ENCODE results near the gene CLEC7A.

The CLEC7A gene

GRCh38 chr12:10140001-10140400 lies 10.0 kb upstream of the CLEC7A start:
- DNase-seq (ENCODE audit: low read depth), result peak; percentile 7

GRCh38 chr12:10136637-10137205 lies 6.7 kb upstream of the CLEC7A start:
- DNase-seq (ENCODE audit: low read depth), result no peak

- DNase-seq (ENCODE audit: low read depth), result no peak
These were observed 5.1 kb upstream of the CLEC7A start for GRCh38 chr12:10135126-10135525.

- no peak for DNase-seq (ENCODE audit: low read depth)
These were observed 2.9 kb upstream of the CLEC7A start for GRCh38 chr12:10132850-10133370.

- DNase-seq (ENCODE audit: low read depth), result no peak
These were observed 1.2 kb upstream of the CLEC7A start for GRCh38 chr12:10131111-10131690.

GRCh38 chr12:10128687-10129086 lies 1.3 kb downstream of the CLEC7A start:
- DNase-seq (ENCODE audit: low read depth), result no peak

GRCh38 chr12:10126413-10126812 lies 3.6 kb downstream of the CLEC7A start:
- no peak for DNase-seq (ENCODE audit: low read depth)

- DNase-seq (ENCODE audit: low read depth), result no peak
These were observed 7.3 kb downstream of the CLEC7A start for GRCh38 chr12:10122689-10123088.

- DNase-seq (ENCODE audit: low read depth), result no peak
These were observed 8.7 kb downstream of the CLEC7A start for GRCh38 chr12:10121278-10121677.

GRCh38 chr12:10119066-10119465 lies 10.9 kb downstream of the CLEC7A start:
- no peak for DNase-seq (ENCODE audit: low read depth)

- DNase-seq (ENCODE audit: low read depth), result no peak
These were observed 14.1 kb downstream of the CLEC7A start for GRCh38 chr12:10115890-10116289.

GRCh38 chr12:10115311-10115710 lies 14.7 kb downstream of the CLEC7A start:
- no peak for DNase-seq (ENCODE audit: low read depth)

GRCh38 chr12:10113920-10114319 lies 16.1 kb downstream of the CLEC7A start:
- no peak for DNase-seq (ENCODE audit: low read depth)

GRCh38 chr12:10113075-10113474 lies 16.9 kb downstream of the CLEC7A start:
- DNase-seq (ENCODE audit: low read depth), result no peak

- no peak for DNase-seq (ENCODE audit: low read depth)
These were observed 18.5 kb downstream of the CLEC7A start for GRCh38 chr12:10111451-10111850.

- no peak for DNase-seq (ENCODE audit: low read depth)
These were observed 19.6 kb downstream of the CLEC7A start for GRCh38 chr12:10110256-10110844.

- DNase-seq (ENCODE audit: low read depth), result no peak
These were observed 27.7 kb downstream of the CLEC7A start for GRCh38 chr12:10102322-10102721.

- DNase-seq (ENCODE audit: low read depth), result no peak
These were observed 28.3 kb downstream of the CLEC7A start for GRCh38 chr12:10101648-10102220.

- no peak for DNase-seq (ENCODE audit: low read depth)
These were observed 28.9 kb downstream of the CLEC7A start for GRCh38 chr12:10101042-10101579.

GRCh38 chr12:10098791-10099190 lies 31.2 kb downstream of the CLEC7A start, which contains the start of gene CLEC1A:
CLEC1A (minus strand) TSS chr12:10098985; CDS start chr12:10098922, 63 bp downstream.
- DNase-seq (ENCODE audit: low read depth), result no peak

- DNase-seq (ENCODE audit: low read depth), result no peak
These were observed 32.5 kb downstream of the CLEC7A start for GRCh38 chr12:10097521-10097920.

- DNase-seq (ENCODE audit: low read depth), result no peak
These were observed 34.0 kb downstream of the CLEC7A start for GRCh38 chr12:10095971-10096370.

Data from stimulated activated CD4-positive, alpha-beta T cell treated with anti-CD3 and anti-CD28 coated beads, Interleukin-2, amount 100 ng/mL, for 4 hours (primary cell).